GM21526 (cell line): ENCODE data around the gene CABLES1.
"Not testable (repeated sequence)": the region's sequence is repeated elsewhere in the genome, so short reads cannot be mapped to it uniquely, and the experiment has no call there.

Experiments used
- ATAC-seq: cut with Tn5 transposase; IDR thresholded peaks from one replicate; pipeline ENCODE4 v1.9.1; 2021; ENCODE audit warnings: moderate library complexity; ENCODE audit not compliant: unreplicated experiment, low FRiP score

The CABLES1 gene

GRCh38 chr18:23134780-23135549 lies at the start of gene CABLES1:
CABLES1 (plus strand) TSS chr18:23135485; CDS start chr18:23135763, 278 bp downstream.
- no peak for ATAC-seq

GRCh38 chr18:23087352-23087751 lies 47.9 kb upstream of the CABLES1 start:
- ATAC-seq: no peak

- ATAC-seq: no peak
These were observed 47.0 kb upstream of the CABLES1 start for GRCh38 chr18:23088310-23088709.

GRCh38 chr18:23091017-23091993 lies 44.0 kb upstream of the CABLES1 start:
- ATAC-seq: not testable (repeated sequence)

GRCh38 chr18:23092121-23092520 lies 43.2 kb upstream of the CABLES1 start:
- ATAC-seq: no peak

GRCh38 chr18:23093130-23093529 lies 42.2 kb upstream of the CABLES1 start:
- ATAC-seq: not testable (repeated sequence)

- no peak for ATAC-seq
These were observed 41.5 kb upstream of the CABLES1 start for GRCh38 chr18:23093772-23094171.

GRCh38 chr18:23094411-23095190 lies 40.7 kb upstream of the CABLES1 start:
- no peak for ATAC-seq

GRCh38 chr18:23095463-23095862 lies 39.8 kb upstream of the CABLES1 start:
- no peak for ATAC-seq

- not testable (repeated sequence) for ATAC-seq
These were observed 38.3 kb upstream of the CABLES1 start for GRCh38 chr18:23097016-23097415.

GRCh38 chr18:23099621-23100020 lies 35.7 kb upstream of the CABLES1 start:
- no peak for ATAC-seq

- ATAC-seq: no peak
These were observed 33.3 kb upstream of the CABLES1 start for GRCh38 chr18:23101861-23102432.

- no peak for ATAC-seq
These were observed 32.6 kb upstream of the CABLES1 start for GRCh38 chr18:23102493-23103261.

GRCh38 chr18:23103449-23103848 lies 31.8 kb upstream of the CABLES1 start:
- no peak for ATAC-seq

- ATAC-seq: no peak
These were observed 30.3 kb upstream of the CABLES1 start for GRCh38 chr18:23105030-23105429.

- no peak for ATAC-seq
These were observed 29.6 kb upstream of the CABLES1 start for GRCh38 chr18:23105581-23106219.

- no peak for ATAC-seq
These were observed 28.7 kb upstream of the CABLES1 start for GRCh38 chr18:23106575-23106974.

- ATAC-seq: no peak
These were observed 27.6 kb upstream of the CABLES1 start for GRCh38 chr18:23107718-23108117.

GRCh38 chr18:23108496-23108895 lies 26.8 kb upstream of the CABLES1 start:
- no peak for ATAC-seq
